WI38 (cell line): ENCODE measurements around the gene RBMS3.
"Not testable (repeated sequence)": the region's sequence is repeated elsewhere in the genome, so short reads cannot be mapped to it uniquely, and the experiment has no call there.

Experiments
- H3K4me3 ChIP-seq: 2 replicates; pipeline ENCODE4 v1.5.1; 2011; ENCODE audit warnings: low read depth, mild to moderate bottlenecking, control low read depth, low read length
- TF ChIP-seq, protein P1 (sequence below): IDR thresholded peaks from 2 replicates; pipeline ENCODE4 v1.5.1; 2012; ENCODE audit warnings: low read depth, mild to moderate bottlenecking, control low read depth, low read length

The RBMS3 gene

DNA sequence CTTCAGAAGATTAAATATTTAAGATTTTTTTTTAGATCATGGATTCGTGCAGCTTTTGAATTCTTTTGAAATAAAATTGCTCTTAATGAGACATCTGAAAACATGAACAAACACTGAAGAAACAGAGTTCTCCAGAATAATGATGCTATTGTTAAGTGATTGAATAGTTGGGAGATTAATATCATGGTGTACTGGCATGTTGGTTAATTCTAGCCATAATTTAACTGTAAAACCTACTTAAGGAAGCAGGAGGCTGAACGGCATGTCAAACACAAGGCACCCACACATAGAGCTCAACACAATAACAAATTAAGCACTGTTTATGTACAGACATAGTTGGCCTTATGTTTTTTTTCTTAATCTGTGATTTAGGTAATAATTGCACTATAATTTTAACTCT is 185.6 kb downstream of the RBMS3 start:
- TF ChIP-seq, protein P1, sequence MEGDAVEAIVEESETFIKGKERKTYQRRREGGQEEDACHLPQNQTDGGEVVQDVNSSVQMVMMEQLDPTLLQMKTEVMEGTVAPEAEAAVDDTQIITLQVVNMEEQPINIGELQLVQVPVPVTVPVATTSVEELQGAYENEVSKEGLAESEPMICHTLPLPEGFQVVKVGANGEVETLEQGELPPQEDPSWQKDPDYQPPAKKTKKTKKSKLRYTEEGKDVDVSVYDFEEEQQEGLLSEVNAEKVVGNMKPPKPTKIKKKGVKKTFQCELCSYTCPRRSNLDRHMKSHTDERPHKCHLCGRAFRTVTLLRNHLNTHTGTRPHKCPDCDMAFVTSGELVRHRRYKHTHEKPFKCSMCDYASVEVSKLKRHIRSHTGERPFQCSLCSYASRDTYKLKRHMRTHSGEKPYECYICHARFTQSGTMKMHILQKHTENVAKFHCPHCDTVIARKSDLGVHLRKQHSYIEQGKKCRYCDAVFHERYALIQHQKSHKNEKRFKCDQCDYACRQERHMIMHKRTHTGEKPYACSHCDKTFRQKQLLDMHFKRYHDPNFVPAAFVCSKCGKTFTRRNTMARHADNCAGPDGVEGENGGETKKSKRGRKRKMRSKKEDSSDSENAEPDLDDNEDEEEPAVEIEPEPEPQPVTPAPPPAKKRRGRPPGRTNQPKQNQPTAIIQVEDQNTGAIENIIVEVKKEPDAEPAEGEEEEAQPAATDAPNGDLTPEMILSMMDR = no peak
- no peak overlapping the region for H3K4me3 ChIP-seq

DNA sequence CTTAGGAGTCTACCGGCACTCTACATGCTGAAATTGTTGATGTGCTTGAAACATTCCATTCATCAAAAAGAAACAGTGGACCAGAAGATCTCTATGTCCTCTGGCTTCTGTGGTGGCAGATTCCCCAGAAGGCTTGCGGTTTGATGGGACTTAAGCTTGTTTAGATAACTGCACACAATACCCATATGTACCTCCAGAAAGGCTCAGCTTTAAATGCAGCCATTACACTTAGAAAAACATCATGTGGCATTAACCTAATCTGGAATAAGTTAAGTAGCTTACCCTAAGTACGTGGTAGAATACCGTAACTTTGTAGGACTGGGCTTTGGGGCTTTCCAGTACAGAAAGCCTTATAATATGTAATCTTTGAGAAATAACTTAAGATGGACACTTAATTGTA is 187.3 kb downstream of the RBMS3 start:
- H3K4me3 ChIP-seq = no peak overlapping the region
- TF ChIP-seq, protein P1 = no peak

DNA sequence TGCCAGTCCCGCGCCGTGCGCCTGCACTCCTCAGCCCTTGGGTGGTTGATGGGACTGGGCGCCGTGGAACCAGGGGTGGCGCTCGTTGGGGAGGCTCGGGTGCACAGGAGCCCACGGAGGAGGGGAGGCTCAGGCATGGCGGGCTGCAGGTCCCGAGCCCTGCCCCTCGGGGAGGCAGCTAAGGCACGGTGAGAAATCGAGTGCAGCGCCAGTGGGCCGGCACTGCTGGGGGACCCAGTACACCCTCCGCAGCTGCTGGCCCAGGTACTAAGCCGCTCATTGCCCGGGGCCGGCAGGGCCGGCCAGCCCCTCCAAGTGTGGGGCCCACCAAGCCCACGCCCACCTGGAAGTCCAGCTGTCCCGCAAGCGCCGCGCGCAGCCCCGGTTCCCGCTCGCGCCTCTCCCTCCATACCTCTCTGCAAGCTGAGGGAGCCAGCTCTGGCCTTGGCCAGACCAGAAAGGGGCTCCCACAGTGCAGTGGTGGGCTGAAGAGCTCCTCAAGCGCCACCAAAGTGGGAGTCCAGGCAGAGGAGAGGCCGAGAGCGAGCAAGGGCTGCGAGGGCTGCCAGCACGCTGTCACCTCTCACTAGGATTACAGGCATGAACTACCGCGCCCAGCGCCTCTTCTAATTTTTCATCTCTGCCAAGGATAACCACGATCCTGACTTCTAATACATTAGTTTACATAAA is 192.8 kb downstream of the RBMS3 start:
- H3K4me3 ChIP-seq = not testable (repeated sequence)

DNA sequence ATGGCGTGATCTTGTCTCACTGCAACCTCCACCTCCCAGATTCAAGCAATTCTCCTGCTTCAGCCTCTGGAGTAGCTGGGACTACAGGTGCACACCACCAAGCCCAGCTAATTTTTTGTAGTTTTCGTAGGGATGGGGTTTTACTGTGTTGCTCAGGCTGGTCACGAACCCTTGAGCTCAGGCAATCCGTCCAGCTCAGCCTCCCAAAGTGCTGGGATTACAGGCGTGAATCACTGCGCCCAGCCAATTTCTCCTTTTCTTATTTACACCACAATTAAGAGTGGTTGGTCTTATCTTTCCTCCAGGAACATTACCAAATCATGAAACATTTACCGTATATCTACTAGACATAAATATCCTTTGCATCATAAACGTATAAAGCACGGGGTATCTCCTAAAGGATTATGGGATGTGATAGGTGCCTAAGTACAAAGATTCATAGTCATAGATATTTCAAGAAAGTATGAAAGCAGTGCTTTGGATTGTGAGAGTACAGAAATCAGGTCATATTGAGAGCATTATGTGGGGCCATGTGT is 194.5 kb downstream of the RBMS3 start:
- TF ChIP-seq, protein P1 = no peak
- H3K4me3 ChIP-seq = no peak overlapping the region

DNA sequence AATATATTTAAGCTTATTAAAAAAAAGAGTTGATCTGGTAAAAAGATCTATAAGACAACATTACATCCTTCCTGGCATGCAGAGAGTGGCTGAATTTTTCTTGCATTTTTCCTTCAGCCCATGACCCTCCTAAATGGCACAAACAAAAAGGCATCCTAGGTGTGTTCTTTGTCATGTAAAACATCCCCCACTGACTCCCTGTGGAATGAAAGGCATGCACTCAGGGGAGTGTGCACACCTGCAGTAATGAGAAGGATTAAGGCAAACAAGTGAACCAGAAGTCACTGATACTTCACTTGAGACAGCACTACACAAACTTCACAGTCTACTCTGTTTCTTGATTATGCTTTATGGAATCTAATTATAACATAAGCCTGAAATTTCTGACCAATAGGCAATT is 195.0 kb downstream of the RBMS3 start:
- TF ChIP-seq, protein P1 = no peak
- H3K4me3 ChIP-seq = no peak overlapping the region

DNA sequence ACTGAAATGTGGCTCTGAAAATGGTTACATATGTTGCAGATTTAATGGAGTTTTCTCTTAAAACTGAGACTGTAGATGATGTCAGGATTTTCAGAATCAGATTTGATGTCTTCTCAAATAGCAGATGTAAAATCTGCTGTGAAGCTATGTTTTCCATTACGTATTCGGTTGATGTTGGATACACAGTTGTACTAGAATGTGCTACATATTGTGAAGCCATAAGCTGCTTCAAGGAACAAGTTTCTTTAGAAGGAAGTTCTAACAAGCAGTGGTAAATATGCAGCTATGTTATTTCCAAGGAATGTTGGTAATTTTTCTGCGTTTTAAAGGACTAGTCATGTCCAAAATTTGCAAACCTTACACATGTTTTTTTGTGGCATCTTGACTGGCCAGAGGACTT is 197.7 kb downstream of the RBMS3 start:
- H3K4me3 ChIP-seq = no peak overlapping the region
- TF ChIP-seq, protein P1 = no peak

DNA sequence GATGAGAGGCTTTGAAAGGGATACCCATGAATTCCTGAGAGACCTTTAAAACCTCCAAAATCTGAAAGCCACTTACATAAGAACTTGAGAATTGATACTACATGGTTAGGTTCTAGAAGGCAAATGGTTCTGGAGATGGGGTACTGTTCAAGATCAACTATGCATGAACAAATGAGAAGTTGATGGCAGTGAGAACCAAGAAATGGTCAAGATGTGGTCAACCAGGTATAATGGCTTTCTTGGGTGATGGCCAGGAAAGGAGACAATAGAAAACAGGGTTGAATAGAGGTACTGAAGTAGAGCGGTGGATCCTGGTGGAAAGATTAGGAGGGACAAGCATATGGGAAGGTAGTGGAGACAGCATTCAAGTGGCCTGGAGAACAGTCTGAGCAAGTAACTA is 200.4 kb downstream of the RBMS3 start:
- TF ChIP-seq, protein P1 = no peak
- no peak overlapping the region for H3K4me3 ChIP-seq
